ENCODE data around the gene ZNF668.

GRCh38 chr16:31114468-31114867, 40.4 kb upstream of the ZNF668 start:
- TF ChIP-seq RARB (CRISPR knock-in tag; IDR thresholded peaks at IDR 0.05), result no peak
- no peak for TF ChIP-seq GLIS3 (CRISPR knock-in tag; IDR thresholded peaks at IDR 0.05)
- no peak for TF ChIP-seq TOX (CRISPR knock-in tag; IDR thresholded peaks at IDR 0.05; ENCODE audit: borderline replicate concordance)
- TF ChIP-seq ZNF70 (CRISPR knock-in tag; IDR thresholded peaks at IDR 0.05), result no peak
- TF ChIP-seq, protein P1, sequence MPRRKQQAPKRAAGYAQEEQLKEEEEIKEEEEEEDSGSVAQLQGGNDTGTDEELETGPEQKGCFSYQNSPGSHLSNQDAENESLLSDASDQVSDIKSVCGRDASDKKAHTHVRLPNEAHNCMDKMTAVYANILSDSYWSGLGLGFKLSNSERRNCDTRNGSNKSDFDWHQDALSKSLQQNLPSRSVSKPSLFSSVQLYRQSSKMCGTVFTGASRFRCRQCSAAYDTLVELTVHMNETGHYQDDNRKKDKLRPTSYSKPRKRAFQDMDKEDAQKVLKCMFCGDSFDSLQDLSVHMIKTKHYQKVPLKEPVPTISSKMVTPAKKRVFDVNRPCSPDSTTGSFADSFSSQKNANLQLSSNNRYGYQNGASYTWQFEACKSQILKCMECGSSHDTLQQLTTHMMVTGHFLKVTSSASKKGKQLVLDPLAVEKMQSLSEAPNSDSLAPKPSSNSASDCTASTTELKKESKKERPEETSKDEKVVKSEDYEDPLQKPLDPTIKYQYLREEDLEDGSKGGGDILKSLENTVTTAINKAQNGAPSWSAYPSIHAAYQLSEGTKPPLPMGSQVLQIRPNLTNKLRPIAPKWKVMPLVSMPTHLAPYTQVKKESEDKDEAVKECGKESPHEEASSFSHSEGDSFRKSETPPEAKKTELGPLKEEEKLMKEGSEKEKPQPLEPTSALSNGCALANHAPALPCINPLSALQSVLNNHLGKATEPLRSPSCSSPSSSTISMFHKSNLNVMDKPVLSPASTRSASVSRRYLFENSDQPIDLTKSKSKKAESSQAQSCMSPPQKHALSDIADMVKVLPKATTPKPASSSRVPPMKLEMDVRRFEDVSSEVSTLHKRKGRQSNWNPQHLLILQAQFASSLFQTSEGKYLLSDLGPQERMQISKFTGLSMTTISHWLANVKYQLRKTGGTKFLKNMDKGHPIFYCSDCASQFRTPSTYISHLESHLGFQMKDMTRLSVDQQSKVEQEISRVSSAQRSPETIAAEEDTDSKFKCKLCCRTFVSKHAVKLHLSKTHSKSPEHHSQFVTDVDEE (CRISPR knock-in tag; IDR thresholded peaks at IDR 0.05), result no peak
- no peak for TF ChIP-seq ZNF8 (CRISPR knock-in tag; IDR thresholded peaks at IDR 0.05)
- TF ChIP-seq CSDC2 (CRISPR knock-in tag; IDR thresholded peaks at IDR 0.05), result no peak
- TF ChIP-seq ZC3H10 (CRISPR knock-in tag; IDR thresholded peaks at IDR 0.05), result no peak
- no peak for TF ChIP-seq ARNTL (CRISPR knock-in tag; IDR thresholded peaks at IDR 0.05; ENCODE audit: borderline replicate concordance, low read depth)
- TF ChIP-seq ISL1 (CRISPR knock-in tag; IDR thresholded peaks at IDR 0.05), result no peak
- TF ChIP-seq CREB5 (CRISPR knock-in tag; IDR thresholded peaks at IDR 0.05; ENCODE audit: low read depth), result no peak
